ENCODE results near the gene KDM4B. TPM values are rescaled to one million over a fixed set of nuclear protein-coding genes. Genes with fewer than 3 reads are reported as not detected.

KDM4B gene
- total RNA-seq, 1 experiment from 2014 or later: 43.7 TPM

DNA sequence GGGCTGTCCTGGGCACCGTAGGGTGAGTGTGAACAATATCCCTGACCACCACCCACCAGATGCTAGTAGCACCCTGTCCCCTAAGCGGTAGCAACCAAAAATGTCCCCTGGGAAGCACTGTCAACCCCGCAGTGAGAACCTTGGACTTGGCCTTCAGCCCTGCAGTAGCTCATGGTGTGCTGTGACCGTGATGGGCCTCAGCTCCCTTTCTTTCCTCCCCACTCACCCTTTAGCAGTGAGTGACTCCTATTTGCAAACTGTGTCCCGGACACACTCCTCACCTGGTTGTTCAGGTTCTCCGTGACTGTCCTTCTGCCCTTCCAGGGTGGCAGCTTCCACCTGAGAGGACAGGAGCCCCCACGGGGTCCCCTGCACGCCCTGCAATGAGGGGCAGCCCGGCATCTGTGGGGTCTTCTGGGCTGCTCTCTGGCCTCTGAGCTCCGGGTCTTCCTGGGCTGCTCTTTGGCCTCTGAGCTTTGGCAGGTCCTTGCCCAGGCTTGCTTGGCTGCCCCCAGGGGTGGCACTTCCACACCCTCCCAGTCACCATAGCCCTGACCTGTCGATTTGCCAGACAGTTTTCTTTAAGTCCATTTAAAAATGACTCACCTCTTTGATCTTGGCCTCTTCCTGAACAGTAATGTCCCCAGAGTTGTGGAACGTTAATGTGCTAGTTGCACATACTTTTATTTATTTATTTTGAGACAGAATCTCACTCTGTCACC is 3.8 kb downstream of the KDM4B start:
- no CpG with 5 or more reads among the region's 12 CpGs for WGBS (ENCODE audit: extremely low coverage, insufficient read length, low lambda C conversion rate)
- peaks cover 2% of the 10 kb centered on the region for H4K20me1 ChIP-seq (ENCODE audit: control insufficient read depth, insufficient read depth, insufficient read length)

More for the DNA sequence above, 3.8 kb downstream of the KDM4B start:
- Mint-ChIP-seq H3K27me3 (ENCODE audit: low read depth) (peaks cover 5% of the 10 kb centered on the region), H3K4me1 (peaks cover 36 to 48% of the 10 kb centered on the region in 2 experiments), H3K9me3 (no peaks in the 10 kb centered on the region), H3K27ac (peak overlapping the region in 1 of 3 experiments; percentile 75; a peak in 2 of 7 replicates), H3K36me3 (ENCODE audit: insufficient read depth in 1 of 3, low read depth in 3 of 3) (peaks cover 0 to 11% (median 8%) of the 10 kb centered on the region in 3 experiments), H3K4me3 (no peak overlapping the region)
- Histone ChIP-seq H3K4me2 (ENCODE audit: insufficient read depth, insufficient read length, low read length) (no peak overlapping the region), H2BK20ac (ENCODE audit: low read depth, low read length, poor library complexity, severe bottlenecking) (no peak overlapping the region), H2BK120ac (ENCODE audit: low read depth, low read length, poor library complexity, severe bottlenecking) (no peak overlapping the region), H2AFZ (ENCODE audit: low read length) (no peak overlapping the region), H3K9ac (ENCODE audit: extremely low read depth, insufficient read length, low read length) (no peak overlapping the region), H3K27me3 (ENCODE audit: insufficient read depth, low read length) (no peaks in the 10 kb centered on the region), H3K27ac (ENCODE audit: insufficient read length, low read depth, low read length) (no peak overlapping the region), H2BK5ac (ENCODE audit: insufficient read length, low read length) (no peak overlapping the region), H3K18ac (ENCODE audit: insufficient read length, low read depth, low read length) (no peak overlapping the region), H3K4me1 (ENCODE audit: insufficient read depth, low read length) (no peaks in the 10 kb centered on the region), H4K5ac (ENCODE audit: insufficient read length, low read depth, low read length) (no peak overlapping the region), H2BK12ac (ENCODE audit: insufficient read length, low read depth, low read length) (no peak overlapping the region), H4K8ac (replicated peaks; ENCODE audit: insufficient read length, low read depth, low read length) (no peak overlapping the region), H3K23me2 (ENCODE audit: insufficient read length, low read depth, low read length, poor library complexity, severe bottlenecking) (peaks cover 12% of the 10 kb centered on the region), H3K14ac (ENCODE audit: insufficient read depth, low read length) (no peak overlapping the region; the same call in 1 of the 2 replicates), H4K91ac (ENCODE audit: insufficient read length, low read depth, low read length) (no peak overlapping the region), H3K9me3 (ENCODE audit: control insufficient read depth, low read depth, low read length) (no peaks in the 10 kb centered on the region), H3K56ac (ENCODE audit: insufficient read length, low read depth, low read length) (no peak overlapping the region), H2BK15ac (ENCODE audit: low read depth, low read length) (no peak overlapping the region), H3K4ac (ENCODE audit: low read depth, low read length) (no peak overlapping the region), H3K23ac (ENCODE audit: insufficient read length, low read depth, low read length) (no peak overlapping the region), H2AK5ac (ENCODE audit: insufficient read length, low read length) (no peak overlapping the region), H3K79me2 (ENCODE audit: insufficient read depth, low read length) (peaks cover 7% of the 10 kb centered on the region; the same call in 1 of the 2 replicates), H3K79me1 (ENCODE audit: insufficient read depth, low read depth, low read length, poor library complexity, severe bottlenecking) (no peaks in the 10 kb centered on the region), H3T11ph (ENCODE audit: low read length) (no peak overlapping the region)
- no peak for DNase-seq
- TF ChIP-seq, protein P1, sequence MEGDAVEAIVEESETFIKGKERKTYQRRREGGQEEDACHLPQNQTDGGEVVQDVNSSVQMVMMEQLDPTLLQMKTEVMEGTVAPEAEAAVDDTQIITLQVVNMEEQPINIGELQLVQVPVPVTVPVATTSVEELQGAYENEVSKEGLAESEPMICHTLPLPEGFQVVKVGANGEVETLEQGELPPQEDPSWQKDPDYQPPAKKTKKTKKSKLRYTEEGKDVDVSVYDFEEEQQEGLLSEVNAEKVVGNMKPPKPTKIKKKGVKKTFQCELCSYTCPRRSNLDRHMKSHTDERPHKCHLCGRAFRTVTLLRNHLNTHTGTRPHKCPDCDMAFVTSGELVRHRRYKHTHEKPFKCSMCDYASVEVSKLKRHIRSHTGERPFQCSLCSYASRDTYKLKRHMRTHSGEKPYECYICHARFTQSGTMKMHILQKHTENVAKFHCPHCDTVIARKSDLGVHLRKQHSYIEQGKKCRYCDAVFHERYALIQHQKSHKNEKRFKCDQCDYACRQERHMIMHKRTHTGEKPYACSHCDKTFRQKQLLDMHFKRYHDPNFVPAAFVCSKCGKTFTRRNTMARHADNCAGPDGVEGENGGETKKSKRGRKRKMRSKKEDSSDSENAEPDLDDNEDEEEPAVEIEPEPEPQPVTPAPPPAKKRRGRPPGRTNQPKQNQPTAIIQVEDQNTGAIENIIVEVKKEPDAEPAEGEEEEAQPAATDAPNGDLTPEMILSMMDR (conservative IDR thresholded peaks at IDR 0.05): no peak
